ENCODE results near the gene HS6ST2.
"Not testable (repeated sequence)": the region's sequence is repeated elsewhere in the genome, so short reads cannot be mapped to it uniquely, and the experiment has no call there.

The HS6ST2 gene

DNA sequence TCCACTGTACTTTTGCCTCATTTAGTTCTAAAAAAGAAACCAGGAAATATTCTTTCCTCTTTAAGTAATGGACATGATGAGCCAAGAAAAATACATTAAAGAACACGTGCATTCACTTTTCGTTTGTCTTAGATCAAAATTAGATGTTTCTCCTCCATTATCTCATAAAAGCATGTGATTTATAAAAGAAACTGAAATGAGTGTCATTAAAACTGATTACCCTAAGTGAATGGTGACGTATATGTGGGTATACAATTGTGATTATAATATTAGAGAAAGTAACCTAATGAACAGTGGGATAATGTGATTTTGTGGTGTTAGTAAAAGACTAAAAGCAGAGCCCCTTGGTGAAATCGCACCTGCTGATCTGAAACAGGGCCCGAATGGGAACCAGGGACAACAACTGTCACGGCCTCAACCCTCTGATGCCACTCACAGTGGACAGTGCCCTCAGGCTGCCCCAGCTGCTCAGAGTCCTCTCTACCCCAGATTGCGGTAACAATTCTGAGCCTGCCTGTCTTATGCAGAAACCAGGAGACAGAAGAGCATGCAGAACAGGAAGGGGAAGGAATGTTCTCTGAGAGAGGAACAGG is 25.7 kb upstream of the HS6ST2 start:
- TF ChIP-seq, protein P1, sequence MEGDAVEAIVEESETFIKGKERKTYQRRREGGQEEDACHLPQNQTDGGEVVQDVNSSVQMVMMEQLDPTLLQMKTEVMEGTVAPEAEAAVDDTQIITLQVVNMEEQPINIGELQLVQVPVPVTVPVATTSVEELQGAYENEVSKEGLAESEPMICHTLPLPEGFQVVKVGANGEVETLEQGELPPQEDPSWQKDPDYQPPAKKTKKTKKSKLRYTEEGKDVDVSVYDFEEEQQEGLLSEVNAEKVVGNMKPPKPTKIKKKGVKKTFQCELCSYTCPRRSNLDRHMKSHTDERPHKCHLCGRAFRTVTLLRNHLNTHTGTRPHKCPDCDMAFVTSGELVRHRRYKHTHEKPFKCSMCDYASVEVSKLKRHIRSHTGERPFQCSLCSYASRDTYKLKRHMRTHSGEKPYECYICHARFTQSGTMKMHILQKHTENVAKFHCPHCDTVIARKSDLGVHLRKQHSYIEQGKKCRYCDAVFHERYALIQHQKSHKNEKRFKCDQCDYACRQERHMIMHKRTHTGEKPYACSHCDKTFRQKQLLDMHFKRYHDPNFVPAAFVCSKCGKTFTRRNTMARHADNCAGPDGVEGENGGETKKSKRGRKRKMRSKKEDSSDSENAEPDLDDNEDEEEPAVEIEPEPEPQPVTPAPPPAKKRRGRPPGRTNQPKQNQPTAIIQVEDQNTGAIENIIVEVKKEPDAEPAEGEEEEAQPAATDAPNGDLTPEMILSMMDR (IDR thresholded peaks at IDR 0.05; ENCODE audit: insufficient read depth, missing control alignments): no peak
- DNase-seq (ENCODE audit: insufficient read length, low spot score): no peak
- no peak for FAIRE-seq

DNA sequence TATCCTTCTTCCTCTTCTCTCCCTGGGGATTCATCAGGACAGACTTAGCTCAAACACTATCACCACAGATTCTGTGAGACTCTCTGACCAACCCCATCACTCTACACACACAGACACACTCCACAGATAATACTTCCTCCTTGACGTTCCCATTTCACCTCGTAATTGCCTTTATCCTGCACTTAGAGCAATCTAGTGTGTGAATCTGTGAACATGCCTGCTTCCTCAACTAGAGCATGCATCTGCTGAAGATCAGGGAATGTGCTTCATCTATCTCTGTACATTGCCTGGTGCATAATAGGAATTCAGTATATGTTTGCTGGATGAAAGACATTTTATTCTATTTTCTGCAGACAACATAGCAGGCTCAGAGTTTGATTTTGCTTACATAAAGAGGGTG is 25.1 kb upstream of the HS6ST2 start:
- no peak for DNase-seq (ENCODE audit: insufficient read length, low spot score)
- TF ChIP-seq, protein P1 (IDR thresholded peaks at IDR 0.05; ENCODE audit: insufficient read depth, missing control alignments): no peak
- FAIRE-seq: no peak

GRCh38 chrX:132980035-132980434 is 21.6 kb upstream of the HS6ST2 start:
- FAIRE-seq; DNase-seq (ENCODE audit: insufficient read length, low spot score): not testable (repeated sequence)

- DNase-seq (ENCODE audit: insufficient read length, low spot score) (no peak), FAIRE-seq (no peak)
- TF ChIP-seq, protein P1 (IDR thresholded peaks at IDR 0.05; ENCODE audit: insufficient read depth, missing control alignments): no peak
Observed at GRCh38 chrX:132968296-132968949, 10.0 kb upstream of the HS6ST2 start.

DNA sequence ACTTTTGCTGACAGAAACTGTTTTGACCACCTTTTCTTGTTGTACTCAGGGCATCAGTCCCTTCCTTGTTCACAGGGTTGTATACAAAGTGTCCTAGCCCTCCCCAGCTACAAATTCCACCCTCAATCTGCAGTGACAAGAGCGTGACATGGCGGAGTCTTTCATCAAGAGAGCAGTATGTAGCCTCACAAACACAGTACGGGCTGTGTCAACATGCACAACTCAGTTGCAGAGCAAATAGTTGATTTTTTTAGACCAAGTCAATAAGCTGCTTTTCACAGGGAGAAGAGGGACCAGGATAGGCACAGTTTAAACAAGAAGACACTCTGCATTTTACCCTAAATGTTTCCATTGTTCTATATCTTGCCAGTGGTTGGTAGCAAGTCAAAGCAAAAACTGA is 8.6 kb upstream of the HS6ST2 start:
- FAIRE-seq: no peak
- TF ChIP-seq, protein P1 (IDR thresholded peaks at IDR 0.05; ENCODE audit: insufficient read depth, missing control alignments): no peak
- DNase-seq (ENCODE audit: insufficient read length, low spot score): no peak

- FAIRE-seq (no peak), DNase-seq (ENCODE audit: insufficient read length, low spot score) (no peak)
- TF ChIP-seq, protein P1 (IDR thresholded peaks at IDR 0.05; ENCODE audit: insufficient read depth, missing control alignments): no peak
Observed at GRCh38 chrX:132965461-132965860, 7.0 kb upstream of the HS6ST2 start.

DNA sequence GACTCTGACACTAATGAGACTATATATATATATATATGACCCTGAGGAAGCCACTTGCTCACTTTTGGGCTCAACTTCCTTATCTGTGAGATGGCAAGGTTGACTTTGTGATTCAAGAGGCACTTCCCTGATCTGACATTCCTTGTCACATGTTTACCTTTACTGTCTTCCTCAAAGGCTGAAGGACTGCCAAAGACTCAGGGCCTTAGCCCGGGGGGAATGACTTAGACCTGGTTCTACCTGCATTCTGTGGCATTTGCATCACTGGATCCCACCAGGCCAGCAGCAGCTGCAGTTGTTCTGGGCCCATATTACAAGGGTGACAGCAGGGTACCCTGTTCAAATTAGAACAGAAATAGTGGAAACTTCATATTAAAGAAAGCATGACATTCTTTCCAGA is 3.1 kb upstream of the HS6ST2 start:
- FAIRE-seq (no peak), DNase-seq (ENCODE audit: insufficient read length, low spot score) (no peak)

More for the DNA sequence above, 3.1 kb upstream of the HS6ST2 start:
- TF ChIP-seq, protein P1 (IDR thresholded peaks at IDR 0.05; ENCODE audit: insufficient read depth, missing control alignments): no peak
